ENCODE results near the gene TMCO6.

GRCh38 chr5:140631036-140631417 lies 8.2 kb upstream of the TMCO6 start:
- TF ChIP-seq EZH2 (IDR thresholded peaks at IDR 0.05), result no peak
- TF ChIP-seq CTCF (IDR thresholded peaks at IDR 0.05), result no peak
